Astrocyte (in vitro differentiated cells and primary cell): ENCODE results near the gene CLNK.

ENCODE experiments used
- CTCF ChIP-seq: IDR thresholded peaks from 2 replicates; pipeline ENCODE4 v1.5.1; 2011; ENCODE audit warnings: low read depth, mild to moderate bottlenecking, inconsistent platforms, low read length, moderate library complexity; ENCODE audit not compliant: insufficient read depth
- EZH2 ChIP-seq: IDR thresholded peaks from 2 replicates; pipeline ENCODE4 v1.6.1; 2012; ENCODE audit warnings: mild to moderate bottlenecking, low read length, inconsistent platforms; ENCODE audit not compliant: insufficient read depth

DNA sequence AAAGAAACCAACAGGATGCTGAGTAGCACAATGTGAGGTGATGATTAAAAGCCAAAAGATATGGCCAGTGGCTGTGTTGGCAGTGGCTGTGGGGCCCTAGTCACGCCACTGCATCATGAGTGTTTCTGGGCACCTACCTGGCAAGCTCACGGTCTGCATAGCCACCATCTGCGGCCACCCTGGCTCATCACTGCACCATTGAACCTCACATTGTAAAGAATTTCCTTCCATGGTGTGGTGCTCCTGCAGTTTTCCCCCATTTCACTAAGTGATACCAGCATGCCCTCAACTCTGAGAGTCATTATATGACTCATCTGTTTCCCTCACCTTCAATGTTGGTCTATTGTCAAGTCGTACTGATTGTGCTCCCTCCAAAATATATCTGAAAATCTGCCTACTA is 45.5 kb upstream of the CLNK start:
- no peak for TF ChIP-seq CTCF
- TF ChIP-seq EZH2, result no peak
